Hindlimb muscle (tissue), 1 donor: ENCODE data around the gene FAM50A. TPM values are rescaled to one million over a fixed set of nuclear protein-coding genes. Genes with fewer than 3 reads are reported as not detected.
A peak's percentile ranks its signal among the peaks of the same experiment; 100 is the strongest.

Experiments used
- DNase-seq: peaks from one replicate; pipeline ENCODE4 v3.0.0-alpha.2; 2013
- polyA plus RNA-seq: library from polyadenylated mRNA; unstranded; fragments of 120-200 nt; gene quantifications from one replicate; pipeline ENCODE4 v1.2.1, GENCODE V29; 2013; ENCODE audit not compliant: insufficient read length

Gene FAM50A
- polyA plus RNA-seq, 1 donor = 63.5 TPM

- no peak for DNase-seq
Measured at GRCh38 chrX:154440623-154441357, 3.2 kb upstream of the FAM50A start.

- no peak for DNase-seq
Measured at GRCh38 chrX:154441564-154441963, 2.4 kb upstream of the FAM50A start.

DNA sequence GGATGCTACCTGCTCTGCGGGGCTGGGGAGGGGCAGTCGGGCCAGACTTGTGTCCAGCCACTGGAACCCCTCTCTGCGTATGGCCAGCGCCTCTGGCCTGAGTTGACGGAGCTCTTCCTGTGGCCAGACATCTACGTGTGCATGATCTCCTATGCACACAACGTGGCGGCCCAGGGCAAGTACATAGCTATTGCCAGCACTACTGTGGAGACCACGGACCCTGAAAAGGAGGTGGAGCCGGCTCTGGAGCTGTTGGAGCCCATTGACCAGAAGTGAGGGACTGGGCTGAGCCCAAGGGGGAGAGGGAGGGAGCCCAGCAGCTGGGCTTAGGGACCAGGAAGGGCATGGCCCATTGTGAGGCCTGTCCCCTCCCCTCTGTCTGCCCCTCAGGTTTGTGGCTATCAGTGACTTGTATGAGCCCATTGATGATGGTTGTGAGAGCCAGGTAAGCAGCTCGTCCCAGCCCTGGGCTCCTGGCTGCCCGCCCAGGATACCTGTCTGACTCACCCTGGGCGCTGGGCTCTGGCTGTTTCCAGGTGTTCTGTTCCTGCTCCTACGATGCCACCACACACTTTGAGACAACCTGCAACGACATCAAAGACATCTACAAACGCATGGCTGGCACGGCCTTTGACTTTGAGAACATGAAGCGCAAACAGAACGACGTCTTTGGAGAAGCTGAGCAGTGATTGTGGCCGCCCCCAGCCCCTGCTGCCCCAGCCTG lies 1.8 kb upstream of the FAM50A start:
- no peak for DNase-seq

- no peak for DNase-seq
Measured at GRCh38 chrX:154443479-154443910, 446 bp upstream of the FAM50A start.

- DNase-seq = no peak
Measured at GRCh38 chrX:154444755-154445246, 860 bp downstream of the FAM50A start.

DNA sequence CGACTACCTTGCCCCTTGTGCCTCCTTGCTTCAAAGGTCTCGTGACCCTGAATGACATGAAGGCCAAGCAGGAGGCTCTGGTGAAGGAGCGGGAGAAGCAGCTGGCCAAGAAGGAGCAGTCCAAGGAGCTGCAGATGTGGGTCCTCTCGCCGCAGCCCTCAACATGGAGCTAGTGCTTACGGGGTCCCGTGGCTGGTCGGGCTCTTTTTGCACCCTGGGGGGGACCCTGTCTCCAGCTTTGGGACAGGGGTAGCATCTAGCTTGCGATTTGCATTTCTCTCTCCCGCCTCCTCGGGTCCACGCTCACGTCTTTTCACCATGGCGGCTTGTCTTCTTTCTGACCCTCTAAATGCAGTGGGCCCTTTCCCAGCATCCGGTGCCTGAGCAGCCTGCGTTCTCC lies 1.8 kb downstream of the FAM50A start:
- no peak for DNase-seq

GRCh38 chrX:154446430-154446829 lies 2.5 kb downstream of the FAM50A start:
- no peak for DNase-seq

- no peak for DNase-seq
Measured at GRCh38 chrX:154448484-154448883, 4.5 kb downstream of the FAM50A start.

DNA sequence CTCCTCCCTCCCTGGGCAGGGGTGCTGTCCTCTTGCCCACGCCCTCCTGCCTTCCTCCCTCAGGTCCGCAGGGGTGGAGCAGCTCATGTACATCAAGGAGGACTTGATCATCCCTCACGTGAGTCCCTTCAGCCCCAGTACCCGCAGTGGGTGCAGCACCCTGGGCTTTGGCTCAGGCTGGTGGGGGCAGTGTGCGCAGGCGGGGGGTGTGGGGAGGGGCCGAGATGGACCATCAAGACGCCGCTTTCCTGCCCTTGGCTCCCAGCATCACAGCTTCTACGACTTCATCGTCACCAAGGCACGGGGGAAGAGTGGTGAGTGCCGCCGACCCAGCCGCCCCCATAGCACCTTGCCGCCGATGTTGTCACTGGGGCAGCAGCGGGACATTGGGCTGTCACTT lies 5.7 kb downstream of the FAM50A start:
- no peak for DNase-seq

GRCh38 chrX:154450312-154450711 lies 6.4 kb downstream of the FAM50A start:
- DNase-seq = no peak

GRCh38 chrX:154452823-154453222 lies 8.9 kb downstream of the FAM50A start:
- no peak for DNase-seq

DNA sequence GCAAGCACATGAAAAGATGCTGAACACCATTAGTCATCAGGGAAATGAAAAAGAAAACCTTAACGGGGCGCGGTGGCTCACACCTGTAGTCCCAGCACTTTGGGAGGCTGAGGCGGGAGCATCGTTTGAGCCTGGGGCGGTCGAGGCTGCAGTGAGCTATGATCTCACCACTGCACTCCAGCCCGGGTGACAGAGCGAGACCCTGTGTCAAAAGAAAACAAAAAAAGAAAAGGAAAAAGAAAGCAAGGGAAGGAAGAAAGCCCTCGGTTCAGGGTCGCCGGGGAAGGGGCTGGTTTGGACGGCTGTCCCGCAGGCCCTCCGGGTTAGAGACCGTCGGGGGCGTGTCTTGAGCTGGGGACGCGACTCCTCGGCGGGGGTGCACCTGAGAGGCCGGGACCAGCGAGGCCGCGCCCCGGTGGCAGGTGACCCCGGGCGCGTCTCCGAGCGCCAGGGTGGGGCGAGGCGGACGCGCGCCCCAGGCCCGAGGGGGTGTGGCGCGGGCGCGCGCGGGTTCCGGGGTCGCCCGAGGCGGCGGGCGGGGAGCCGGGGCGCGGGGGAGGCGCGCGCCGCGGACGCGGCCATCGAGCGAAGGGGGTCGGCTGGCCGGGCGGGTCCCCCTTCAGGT lies 13.7 kb downstream of the FAM50A start:
- DNase-seq = no peak

DNA sequence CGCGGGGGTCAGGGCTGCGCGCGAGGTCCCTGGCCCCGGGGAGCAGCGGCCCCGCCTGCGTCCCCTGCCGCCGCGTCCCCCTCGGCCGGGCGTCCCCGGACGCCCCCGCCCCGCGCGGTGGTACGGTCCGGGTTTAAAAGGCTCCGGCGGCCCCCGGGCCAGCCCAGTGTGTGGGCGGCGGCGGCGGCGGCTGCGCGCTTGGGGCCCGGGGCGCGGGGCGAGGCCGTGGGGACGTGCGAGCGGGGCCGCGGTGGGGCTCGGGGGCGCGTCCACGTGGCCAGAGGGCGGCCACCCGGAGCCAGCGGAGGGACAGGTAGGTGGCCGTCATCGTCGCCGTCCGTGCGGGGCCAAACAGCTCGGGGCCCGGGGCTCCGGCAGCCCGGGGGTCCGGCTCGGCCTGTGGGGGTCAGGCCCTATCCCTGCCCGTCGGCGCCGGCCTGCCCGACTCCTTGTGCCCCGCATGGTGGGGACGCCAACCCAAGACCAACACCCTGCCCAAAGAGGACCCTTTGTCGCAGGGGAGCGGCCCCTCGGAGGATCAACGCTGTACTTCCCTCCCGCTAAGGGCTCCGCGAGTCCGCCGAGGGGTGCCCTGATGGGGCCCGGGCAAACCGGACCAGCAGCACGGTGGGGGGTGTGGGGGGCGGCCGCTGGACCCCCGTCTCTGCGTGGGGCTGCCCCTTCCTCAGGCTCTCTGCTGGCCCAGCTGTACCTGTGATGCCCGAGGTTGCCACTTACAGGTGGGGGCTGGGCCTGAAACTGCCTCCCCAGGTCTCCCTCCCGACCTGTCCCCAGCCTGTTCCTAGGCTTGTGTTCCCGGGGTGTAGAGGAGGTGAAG lies 14.4 kb downstream of the FAM50A start, which contains the start of gene PLXNA3:
TSS of gene PLXNA3 (plus strand) at position 166 of the 838 bp plus-strand sequence. CDS start 1,903 bp downstream, outside the sequence.
- DNase-seq = peak; percentile 45

DNA sequence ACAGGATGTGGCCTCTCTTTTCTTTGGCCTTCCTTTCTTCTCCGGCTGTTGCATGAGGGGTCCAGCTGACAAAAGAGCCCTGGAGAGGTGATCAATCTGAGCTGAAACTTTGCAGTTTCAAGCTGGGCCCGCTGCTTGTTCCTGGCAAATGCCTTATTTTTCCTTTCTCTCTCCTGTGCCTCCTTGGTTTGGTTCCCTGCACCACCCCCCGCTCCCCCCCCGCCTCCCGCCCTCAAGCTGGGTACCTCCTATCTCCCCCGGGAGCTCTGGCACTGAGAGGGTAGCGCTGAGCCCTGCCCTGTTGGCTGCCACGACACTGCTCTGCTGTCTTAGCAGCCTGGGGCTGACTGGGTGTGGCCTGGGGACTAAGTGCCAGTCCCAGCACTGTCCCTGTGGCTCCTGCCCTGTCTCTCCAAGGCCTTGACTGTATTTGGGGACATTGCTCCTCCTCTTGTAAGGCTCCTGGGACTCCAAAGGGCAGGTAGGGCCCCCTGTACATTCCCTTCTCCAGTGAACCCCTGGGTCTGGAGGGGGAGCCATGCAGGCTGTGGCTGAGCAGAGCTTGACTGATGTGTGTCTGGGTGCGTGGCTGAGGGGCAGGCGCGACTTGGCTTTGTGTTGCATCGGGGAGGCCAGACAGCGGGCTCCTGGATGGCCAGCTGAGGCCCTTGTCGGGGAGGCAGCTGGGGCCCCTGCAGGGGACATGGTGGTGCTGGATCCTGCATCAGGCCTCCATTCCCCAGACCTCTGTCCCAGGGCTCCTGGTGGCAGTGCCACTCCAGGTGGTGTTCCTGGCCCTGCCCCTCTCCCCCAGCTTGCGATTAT lies 15.2 kb downstream of the FAM50A start:
- no peak for DNase-seq

DNA sequence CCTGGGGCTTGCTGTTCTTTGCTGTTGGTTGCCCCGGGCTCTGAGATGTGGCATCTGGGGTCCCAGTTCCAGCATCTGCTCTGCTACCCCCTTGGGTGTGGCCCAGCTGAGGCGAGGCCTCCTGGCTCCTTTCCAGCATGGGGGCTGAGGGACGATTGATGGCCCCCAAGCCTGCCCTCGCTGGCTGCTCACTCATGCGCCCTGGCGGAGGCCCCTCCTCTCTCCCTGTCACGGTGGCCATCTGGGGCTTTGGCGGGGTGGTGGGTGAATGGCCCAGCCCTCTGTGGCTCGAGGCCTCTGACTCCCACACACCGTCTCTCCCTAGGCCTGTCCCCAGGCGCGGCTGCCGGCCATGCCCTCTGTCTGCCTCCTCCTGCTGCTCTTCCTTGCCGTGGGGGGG lies 15.9 kb downstream of the FAM50A start:
- no peak for DNase-seq

DNA sequence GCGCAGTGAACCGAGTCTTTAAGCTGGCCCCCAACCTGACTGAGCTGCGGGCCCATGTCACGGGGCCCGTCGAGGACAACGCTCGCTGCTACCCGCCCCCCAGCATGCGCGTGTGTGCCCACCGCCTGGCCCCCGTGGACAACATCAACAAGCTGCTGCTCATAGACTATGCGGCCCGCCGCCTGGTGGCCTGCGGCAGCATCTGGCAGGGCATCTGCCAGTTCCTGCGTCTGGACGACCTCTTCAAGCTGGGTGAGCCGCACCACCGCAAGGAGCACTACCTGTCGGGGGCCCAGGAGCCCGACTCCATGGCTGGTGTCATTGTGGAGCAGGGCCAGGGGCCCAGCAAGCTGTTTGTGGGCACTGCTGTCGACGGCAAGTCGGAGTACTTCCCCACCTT lies 16.4 kb downstream of the FAM50A start:
- no peak for DNase-seq

DNA sequence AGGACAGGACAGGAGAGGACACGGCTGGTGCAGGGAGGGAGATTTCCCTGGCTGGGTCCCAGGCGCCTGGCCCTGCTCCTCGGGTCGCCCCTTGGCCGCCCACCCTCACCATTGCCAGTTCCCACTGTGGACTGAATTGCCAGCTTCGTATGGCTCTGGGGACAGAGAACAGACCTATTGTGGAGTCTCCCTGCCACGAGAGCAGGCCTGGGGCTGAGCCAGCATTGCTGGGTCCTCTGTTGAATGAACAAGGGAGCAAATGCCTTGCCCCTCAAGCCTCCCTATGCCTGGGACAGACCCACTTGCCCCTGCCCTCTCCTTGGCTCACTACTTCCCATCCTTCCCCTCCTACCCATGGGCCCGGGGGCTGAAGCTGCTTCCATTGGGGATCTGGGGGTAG lies 18.5 kb downstream of the FAM50A start:
- no peak for DNase-seq

DNA sequence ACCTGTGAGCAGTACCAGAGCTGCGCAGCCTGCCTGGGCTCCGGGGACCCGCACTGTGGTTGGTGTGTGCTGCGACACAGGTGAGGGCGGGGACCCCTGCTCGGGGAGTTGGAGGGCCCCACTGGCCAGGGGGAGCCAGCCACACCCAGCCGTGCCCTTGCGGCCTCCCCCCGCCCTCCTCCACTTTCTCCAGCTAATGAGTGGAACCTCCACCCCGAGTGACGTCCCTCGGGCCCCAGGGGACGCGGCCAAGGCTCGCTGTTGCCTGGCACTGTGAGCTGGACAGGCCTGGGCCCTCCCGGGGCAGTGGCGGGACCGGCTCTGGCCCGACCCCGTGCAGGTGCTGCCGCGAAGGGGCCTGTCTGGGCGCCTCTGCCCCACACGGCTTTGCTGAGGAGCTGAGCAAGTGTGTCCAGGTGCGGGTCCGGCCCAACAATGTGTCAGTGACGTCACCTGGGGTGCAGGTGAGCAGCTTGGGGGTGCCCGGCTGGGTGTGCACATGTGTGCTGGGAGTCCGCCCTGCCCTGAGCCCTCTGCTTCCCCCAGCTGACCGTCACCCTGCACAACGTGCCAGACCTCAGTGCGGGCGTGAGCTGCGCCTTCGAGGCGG lies 19.8 kb downstream of the FAM50A start:
- DNase-seq = no peak

DNA sequence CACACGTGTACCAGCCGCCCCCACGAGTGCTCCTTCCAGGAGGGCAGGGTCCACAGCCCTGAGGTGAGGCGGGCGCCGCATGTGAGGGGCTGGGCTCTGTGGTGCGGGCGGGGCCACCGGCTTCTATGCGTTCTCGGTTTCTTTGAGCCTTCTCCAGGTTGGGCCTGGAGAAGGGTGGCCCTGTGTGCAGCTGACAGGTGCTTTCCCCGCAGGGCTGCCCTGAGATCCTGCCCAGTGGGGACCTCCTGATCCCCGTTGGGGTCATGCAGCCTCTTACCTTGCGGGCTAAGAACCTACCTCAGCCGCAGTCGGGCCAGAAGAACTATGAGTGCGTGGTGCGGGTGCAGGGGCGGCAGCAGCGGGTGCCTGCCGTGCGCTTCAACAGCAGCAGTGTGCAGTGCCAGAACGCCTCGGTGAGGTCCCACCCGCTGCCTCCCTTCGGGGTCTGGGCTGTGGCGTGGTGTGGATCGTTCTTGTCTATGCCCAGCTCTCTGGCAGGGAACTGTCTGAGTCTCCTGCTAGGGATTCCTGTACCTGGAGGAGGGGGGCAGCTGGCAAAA lies 20.9 kb downstream of the FAM50A start:
- no peak for DNase-seq

DNA sequence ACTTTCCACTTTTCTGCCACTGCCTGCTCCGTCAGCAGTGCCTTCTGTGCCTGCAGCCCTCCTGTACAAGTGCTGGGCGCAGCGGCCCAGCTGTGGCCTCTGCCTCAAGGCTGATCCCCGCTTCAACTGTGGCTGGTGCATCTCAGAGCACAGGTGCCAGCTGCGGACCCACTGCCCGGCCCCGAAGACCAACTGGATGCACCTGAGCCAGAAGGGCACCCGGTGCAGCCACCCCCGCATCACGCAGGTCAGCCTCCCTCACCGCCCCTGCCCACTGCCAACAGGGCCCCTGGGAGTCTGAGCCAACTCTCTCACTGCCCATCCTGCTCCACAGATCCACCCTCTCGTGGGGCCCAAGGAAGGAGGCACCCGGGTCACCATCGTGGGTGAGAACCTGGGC lies 21.7 kb downstream of the FAM50A start:
- no peak for DNase-seq

GRCh38 chrX:154466036-154466435 lies 22.1 kb downstream of the FAM50A start:
- DNase-seq = no peak
